Mesenteric fat pad (tissue), 1 donor: ENCODE data around the gene PWP1. TPM values are rescaled to one million over a fixed set of nuclear protein-coding genes. Genes with fewer than 3 reads are reported as not detected.

Experiments
- DNase-seq: peaks from one replicate; pipeline ENCODE4 v3.0.0-alpha.2; 2020; ENCODE audit warnings: low spot score
- long read RNA-seq: library from polyadenylated mRNA; unstranded; transcript quantifications from one replicate; pipeline ENCODE4 v2.0.0, GENCODE V29; 2020
- total RNA-seq: library from RNA; stranded (reverse); fragmentation: NEBNext Ultra II Directional; extraction: Animal tissue kit (Norgen Biotek cat#: 25700); gene quantifications from one replicate; pipeline ENCODE4 v1.2.1, GENCODE V29; 2021
- donor health status: DM: yes; HTN: yes; CAD: no.

PWP1 gene
- total RNA-seq, result 41.4 TPM
- long read RNA-seq, transcript PWP1-201 (15 exons, 2,621 nt), result major isoform, 95 of 135 reads
- long read RNA-seq, partial matches to known transcripts, result 33 of 135 reads
- long read RNA-seq, other reads (novel, unspliced or antisense), result 7 of 135 reads

DNA sequence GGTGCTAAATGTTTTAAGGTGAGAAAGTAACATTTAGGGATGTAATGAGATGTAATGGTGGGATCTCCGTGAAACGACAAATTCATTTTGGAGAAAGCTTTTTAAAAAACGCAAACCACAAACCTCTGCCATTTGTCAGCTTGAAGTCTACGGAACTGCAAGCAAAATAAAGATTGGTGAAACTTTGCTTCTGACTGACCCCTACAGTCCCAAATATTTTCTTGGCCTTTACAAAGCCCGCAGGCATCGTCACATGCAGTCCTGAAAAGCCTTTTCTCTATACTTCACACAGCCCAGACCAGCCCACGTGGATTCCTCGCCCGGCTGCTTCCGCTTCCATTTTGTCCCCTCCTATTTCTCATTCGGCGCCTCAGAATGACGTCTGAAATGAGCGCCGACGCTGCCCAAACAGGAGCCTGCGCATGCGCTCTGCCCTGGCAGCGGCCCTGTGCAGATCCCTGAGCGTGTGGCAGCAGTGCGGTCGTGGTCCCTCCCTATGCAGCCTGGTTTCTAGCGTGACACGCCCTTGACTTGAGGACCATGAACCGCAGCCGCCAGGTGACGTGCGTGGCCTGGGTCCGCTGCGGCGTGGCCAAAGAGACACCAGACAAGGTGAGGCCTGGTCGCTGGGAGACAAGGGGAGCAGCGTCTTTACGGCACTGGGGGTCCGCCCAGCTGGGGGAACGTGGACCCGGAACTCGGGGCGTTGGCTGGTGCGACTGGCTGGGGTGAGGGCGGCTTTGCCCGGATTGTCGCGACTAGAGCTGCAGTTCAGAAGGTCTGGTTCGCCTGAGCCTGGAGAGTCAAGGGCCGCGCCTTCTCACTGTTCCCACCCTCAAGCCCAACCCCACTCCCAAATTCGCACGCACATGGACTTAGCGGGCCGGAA is at the start of gene PWP1:
Gene PWP1, plus strand, starts transcription at position 440 of the 889 bp plus-strand sequence. Its CDS starts 101 bp downstream, at position 541.
- peak; percentile 98 for DNase-seq

DNA sequence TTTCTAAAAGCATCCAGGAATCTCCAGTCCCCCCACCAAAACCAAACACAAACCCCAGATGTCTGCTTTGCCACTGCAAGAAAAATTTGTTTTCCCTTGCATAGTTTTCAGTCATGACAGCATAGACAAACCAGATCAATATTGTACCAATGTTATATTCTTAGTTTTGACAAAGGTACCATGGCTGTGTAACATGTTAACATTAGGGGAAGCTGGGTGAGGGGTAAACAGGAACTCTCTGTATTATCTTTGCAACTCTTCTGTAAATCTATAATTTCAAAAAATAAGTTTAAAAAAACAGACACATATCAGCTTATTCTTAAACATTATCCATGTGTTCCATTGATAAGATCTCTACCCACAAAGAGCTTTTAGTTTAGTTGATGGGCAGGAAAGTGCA is 44.4 kb upstream of the PWP1 start:
- no peak for DNase-seq

DNA sequence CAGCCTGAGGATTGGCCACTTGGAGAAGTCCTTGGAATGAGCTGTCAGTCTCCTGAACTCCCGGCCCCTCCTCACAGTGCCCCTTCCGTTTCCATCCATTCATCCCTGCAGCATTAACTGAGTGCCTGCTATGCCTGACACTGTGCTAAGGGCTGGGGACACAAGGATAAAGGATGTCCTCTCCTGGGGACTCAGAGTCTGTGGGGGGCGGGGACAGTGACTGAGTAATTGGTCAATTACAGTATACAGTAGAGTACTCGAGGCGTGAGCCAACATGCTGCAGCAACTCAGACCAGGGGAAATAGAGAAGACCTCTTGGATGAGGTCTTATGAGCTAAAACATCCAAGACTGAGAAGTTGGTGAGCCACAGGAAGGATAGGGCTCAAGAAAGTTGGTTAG is 43.4 kb upstream of the PWP1 start:
- peak; percentile 55 for DNase-seq

DNA sequence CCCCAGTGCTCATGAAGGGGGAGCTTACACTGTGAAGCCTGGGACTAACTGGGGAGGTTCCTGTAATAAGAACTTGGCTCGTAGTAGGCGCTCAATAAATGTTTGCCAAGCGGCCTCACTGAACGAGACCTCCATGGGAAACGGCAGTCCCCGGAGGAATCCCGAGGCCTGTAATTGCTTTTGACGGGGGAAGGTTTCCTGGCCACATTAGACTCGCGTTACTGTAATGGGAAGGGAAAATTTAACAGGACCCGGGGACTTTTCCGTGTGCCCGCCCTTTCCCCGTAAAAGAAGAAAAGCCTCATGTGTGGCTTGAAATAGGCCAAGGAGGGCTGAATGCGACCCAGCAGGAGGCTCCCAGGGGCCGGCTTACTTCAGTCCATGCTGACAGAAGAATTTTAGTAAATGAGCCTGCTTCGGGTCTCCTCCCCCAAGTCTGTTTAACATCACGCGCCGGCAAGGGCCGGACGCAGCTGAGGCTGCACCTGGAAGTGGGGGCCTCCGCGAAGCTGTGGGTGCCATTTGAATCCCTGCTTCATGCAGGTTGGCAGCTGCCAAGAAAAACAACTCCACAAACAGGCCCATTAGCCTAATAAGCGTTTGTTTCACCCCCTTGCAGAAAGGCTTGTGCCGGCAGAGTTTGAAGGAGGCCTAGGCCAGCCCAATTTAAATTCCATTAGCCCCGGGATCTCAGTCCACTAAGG is 39.8 kb upstream of the PWP1 start:
- peak; percentile 67 for DNase-seq

DNA sequence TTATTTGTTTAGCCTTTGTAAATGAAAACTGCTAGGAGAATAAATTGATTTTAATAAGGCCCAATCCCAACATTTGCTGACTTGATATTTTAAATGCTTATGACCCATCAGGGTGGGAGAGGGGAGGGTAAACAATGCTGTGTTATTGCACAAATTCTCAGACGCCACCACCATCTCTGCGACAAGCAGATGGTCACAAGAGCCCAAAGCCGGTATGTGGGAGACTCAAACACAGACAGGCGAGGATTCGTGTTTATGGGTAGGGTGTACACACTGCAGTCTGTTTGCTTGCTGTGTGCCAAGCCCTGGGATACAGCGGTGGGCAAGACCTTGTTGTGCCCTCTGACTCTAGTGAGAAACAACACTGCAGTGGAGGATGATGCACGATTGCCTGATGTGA is 39.2 kb upstream of the PWP1 start:
- DNase-seq, result no peak

DNA sequence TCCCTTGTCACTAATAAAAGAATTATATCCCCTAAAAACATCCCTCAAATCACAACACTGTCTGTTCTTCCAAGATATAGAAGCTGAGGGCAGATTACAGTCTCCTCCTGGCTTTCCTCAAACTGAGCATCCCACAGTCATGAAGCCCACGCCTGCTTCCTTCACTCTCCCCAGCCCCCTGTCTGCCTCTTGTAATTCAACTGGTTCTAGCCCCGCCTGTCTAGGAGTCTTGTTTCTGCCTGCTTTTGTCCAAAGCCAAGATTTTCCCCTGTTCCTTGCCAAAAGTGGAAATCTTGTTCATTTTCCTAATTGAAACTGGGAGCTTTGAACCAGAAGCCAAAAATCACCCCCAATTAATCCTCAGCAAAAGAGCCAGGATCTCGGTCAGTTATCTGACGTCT is 35.9 kb upstream of the PWP1 start:
- peak; percentile 20 for DNase-seq

DNA sequence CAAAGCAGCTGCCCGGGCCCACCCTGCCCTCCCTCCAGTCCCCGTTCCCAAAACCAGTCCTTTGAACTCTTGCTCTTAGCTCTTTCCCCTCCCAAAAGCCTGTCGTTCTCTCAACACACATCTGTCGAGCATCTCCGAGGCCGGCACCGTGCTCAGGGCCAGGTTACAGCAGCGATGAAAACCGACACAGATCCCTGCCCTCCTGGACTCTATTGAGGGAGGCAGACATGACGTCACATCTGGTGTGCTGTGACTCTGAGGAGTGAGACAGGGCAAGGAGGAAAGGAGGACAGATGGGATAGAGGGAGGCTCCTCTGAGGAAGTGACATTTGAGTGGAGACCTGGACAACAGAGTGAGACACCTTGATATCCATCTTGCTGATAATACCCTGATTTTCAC is 34.6 kb upstream of the PWP1 start:
- DNase-seq, result peak; percentile 62

DNA sequence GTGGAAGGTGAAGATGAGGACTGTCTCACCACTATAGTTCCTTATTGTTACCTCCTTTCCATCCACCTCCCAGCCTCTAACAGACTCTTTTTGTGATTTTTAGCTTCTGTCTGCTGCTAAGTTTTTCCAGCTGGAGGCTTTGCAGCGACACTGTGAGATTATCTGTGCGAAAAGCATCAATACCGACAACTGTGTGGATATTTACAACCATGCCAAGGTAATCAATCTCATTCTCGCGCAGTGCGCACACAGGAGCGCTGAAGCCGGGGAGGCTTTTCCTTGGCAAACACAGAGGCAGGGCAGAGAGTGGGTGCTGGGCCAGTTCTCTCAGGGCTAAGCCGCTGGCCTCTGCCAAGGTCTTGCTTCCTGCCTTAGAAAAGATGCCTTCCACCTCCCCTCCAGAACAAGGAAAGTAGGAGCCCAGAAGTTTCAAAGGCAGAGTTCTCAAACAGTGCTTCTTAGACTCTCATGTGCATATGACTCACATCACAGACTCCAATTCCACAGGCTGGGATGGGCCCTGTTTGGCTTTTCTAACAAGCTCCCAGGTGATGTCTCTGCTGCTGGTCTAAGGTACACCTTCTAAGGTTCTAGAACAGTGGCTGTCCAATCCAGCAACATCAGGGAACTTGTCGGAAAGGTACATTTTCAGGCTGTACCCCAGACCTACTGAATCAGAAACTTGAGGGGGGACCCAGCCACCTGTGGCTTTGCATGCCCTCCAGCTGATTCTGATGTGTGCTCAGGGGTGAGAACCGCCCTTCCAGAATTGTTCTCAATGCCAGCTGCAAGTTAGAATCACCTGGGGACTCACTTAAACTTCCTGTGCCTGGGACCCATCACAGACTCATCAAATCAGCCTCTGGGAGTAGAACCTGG is 33.8 kb upstream of the PWP1 start:
- peak; percentile 71 for DNase-seq

DNA sequence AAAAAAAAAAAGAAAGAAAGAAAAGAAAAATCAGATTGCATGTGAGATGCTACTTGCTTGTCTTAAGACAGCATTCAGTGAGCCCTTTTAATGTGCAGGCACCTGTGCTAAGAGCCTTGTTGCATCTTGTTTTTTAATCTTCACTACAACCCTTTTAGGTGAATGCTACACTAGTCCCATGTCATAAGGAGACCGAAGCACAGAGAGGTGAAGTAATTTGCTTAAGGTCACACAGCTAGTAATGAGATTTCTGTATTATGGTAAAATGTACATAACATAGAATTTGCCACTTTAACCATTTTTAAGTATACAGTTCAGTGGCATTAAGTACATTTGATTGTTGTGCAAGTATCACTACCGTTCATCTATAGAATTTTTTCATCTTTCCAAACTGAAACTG is 32.1 kb upstream of the PWP1 start:
- DNase-seq, result no peak

DNA sequence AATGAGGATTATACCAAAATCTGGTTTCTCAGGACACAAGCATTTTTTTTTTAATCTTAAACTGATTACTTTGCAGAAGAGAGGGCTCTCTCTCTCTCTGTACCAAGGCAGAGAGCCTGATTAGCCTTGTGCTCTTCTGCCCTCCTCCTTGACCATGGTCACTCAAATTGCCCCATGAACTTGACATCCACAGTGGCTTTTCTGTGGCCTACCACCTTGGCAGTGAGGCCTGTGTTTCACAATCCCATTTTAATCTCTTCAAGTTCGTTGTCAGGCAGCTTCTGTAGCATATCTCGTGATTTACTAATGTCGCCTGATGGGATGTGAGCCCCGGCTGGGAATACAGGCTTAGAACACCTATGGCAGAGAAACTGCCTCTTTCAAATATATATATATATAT is 30.7 kb upstream of the PWP1 start:
- DNase-seq, result peak; percentile 16

DNA sequence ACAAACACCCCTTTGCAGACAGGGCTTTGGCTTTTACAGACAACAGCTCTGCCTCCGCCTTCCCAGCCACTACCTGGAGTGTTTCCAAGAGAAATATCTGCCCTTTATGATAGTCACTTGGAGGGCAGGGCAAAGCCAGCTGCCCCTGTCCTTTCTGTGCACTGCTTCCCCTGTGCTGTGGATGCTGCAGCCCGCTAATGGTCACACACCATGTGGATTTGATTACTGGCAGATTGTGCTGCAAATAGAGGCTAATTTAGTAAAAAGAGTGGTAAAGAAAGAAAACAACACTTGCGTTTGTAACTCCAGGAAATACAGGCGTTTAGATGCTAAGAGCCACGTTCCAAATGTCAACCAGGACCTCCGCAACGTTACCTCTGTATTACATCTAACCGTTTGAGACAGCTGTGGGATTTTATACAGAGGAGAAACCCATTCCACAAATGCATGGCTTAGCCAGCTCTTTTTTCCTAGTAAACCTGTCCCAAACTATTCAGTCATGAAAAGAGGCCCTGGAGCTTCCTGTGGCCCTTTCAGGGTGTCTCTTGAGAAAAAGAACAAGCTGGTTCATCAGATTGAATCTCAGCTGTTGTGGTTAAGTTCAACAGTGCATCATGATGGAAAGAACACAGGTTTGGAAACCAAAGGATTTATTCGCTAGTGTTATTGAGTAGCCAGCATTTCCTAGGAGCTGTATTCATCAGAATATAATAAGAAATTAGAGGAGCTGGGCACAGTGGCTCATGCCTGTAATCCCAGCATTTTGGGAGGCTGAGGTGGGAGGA is 30.1 kb upstream of the PWP1 start:
- DNase-seq, result peak; percentile 18

DNA sequence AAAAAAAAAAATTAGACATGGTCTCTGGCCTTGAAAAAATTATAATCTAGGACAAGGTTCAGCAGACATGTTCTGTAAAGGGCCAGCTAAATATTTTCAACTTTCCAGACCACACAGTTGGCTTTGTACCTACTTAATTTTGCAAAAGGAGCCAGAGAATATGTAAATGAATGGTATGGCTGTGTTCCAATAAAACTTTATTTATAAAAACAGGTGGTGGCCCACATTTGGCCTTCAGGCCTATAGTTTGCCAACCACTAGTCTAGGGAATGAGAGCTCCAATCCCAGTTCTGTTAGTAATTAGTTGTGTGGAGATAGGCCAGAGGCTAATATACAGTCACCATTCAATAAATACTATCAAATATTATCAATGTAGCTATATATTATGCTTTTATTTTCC is 29.3 kb upstream of the PWP1 start:
- DNase-seq, result no peak

DNA sequence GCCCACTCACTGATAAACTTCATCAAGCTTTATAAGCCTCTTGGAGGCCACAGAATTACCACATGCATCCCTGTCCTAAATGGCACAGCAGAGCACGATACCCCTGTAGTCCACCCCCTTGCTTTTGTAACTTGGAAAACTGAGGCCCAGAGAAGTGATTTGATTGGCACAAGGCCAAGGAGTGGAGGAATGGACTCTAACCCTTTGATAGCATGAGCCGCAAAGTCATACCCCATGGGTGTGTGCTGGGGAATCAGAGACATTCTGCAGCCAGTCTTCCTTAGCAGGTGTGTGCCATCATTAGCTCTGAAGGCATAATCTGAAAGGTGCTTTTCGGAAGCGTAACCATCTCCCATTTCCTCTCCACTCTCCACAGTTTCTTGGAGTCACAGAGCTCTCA is 28.5 kb upstream of the PWP1 start:
- DNase-seq, result no peak

DNA sequence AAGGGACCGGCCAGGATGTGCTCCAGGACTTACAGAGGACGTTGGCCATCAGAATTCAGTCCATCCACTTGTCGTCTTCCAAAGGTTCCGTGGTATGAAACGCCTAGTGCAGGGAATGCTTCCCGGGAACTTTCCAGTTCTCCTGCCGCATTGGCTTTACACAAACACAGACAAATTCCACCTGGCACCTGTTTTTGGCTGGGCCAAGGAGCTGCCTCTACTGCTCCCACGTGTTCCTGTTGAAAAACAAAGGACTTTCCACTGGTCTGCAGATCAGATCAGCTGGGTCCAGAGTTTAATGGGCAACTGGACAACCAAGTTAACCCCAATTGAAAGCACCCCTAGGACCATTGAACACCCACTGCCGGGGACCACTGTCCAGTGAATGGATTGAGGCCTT is 28.0 kb upstream of the PWP1 start:
- DNase-seq, result no peak

DNA sequence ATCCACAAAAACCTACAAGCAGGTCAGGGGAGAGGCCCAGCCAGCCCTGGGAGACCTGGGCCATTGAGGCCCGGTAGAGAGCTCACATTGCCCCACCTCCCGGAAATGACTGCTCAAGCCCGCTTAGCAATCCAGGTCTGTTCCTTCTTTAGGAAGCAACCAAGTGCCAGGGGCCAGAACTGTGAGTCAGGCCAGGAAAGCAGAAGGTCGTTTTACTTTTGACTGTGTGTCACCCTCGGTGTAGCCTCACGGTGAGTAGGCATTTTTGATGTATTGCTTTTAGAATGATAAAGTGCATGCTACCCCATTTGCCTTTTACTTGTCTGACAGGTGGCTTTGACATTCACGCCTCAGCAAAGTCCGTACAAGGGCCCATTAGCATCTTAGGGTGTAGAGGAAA is 25.4 kb upstream of the PWP1 start:
- DNase-seq, result no peak

DNA sequence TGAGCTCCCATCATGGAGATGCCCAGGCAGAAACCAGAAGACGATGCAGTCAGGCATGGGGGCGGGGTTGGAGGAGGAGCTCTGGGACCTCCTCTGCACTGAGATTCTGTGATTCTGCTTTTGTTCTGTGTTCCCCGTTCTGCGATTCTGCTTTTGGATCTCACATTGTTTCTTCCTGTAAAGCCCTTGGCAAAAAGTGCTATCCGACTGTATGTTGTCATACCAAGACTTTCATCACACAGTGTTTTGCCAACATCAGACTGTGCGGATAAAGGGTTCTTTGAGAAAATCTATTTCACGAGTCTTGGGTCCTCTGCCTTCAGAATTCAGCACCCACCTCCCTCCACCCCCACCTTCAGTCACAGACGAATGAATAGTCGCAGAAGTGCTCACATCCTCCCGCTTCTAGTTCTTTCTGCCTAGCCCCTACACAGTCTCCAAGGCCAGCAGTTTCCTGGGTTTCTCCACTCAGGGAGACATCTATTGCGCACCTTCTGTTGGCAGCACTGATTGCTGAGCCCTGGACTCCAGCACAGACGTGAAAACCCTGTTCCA is 24.7 kb upstream of the PWP1 start:
- no peak for DNase-seq

DNA sequence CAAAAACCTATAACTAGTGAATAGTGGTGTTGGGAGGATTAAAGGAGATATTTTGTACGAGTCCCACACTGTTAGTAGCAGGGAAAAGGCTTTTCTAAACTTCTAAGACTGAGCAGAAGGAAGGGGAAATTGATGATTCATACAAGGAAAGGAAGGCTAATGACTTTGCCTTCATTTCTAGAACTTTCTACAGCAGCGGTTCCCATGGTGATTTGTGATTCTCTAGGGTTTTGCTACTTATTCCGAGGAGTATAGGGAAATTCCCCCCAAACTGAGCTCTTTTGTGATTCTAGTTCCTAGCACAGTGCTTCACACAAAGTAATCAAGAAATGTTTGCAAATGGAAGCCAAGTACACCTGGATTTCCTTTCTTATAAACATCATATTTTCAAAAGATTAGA is 23.8 kb upstream of the PWP1 start:
- DNase-seq, result no peak

DNA sequence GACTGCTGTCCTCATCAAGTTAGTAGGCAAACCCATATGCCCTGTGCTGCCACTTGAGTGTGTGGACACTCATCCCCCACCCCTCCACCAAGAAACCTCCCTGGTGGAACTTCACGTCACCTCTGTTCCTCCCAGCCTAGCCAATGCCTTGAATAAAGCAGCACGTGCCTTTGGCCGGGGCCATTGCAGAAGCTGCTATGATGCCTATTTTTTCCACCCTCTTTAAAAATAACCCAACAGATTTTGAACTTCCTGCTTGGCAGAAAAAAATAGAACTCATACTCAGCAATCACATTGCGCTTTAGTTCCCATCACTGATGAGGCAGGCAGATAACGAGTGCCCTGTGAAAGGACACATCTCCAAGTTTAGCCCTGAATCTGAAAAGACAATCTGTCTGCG is 23.1 kb upstream of the PWP1 start:
- DNase-seq, result no peak

DNA sequence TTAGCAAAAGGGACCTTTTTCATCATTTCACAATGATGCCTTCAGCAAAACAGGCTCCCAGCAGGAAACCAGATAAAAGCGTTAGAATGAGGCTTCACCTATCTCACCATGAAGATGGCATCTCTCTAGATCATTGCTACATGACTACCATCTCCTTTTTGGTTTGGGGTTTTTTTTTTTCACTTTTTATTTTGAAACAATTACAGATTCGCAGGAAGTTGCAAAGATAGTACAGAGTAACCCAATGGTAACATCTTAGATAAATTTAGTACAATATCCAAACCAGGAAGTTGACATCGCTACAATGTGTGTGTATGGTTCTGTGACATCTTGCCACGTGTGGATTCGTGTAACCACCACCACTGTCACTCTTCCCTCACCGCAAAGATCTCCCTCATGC is 22.3 kb upstream of the PWP1 start:
- DNase-seq, result no peak

DNA sequence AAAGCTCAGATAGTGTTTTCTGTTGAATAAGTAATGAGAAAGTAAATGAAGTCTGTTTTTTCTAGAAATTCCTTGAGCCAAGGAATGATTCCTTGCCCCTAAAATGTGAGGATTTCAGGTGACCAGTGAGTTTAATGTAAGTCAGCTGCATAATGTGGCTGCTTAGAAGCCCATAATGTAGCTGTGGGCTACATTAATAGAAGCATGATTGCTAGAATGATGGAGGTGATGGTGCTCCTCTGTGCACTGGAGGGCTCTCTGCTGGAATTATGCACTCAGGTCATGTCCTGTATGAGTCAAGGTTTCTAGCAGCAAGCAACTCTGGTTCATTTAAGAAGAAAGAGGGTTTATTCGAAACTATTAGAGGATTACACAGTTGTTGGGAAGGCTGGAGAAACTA is 19.6 kb upstream of the PWP1 start:
- DNase-seq, result no peak
